Activated CD4-positive, alpha-beta T cell treated with anti-CD3 and anti-CD28 coated beads, Interleukin-2, amount 50 U/mL, for 1 hour (primary cell): Measurements from ENCODE around the gene NAPG.
"Not testable (repeated sequence)": the region's sequence is repeated elsewhere in the genome, so short reads cannot be mapped to it uniquely, and the experiment has no call there.

Experiments
- DNase-seq: peaks from one replicate; pipeline ENCODE4 v3.0.0-alpha.2; 2020

The NAPG gene

DNA sequence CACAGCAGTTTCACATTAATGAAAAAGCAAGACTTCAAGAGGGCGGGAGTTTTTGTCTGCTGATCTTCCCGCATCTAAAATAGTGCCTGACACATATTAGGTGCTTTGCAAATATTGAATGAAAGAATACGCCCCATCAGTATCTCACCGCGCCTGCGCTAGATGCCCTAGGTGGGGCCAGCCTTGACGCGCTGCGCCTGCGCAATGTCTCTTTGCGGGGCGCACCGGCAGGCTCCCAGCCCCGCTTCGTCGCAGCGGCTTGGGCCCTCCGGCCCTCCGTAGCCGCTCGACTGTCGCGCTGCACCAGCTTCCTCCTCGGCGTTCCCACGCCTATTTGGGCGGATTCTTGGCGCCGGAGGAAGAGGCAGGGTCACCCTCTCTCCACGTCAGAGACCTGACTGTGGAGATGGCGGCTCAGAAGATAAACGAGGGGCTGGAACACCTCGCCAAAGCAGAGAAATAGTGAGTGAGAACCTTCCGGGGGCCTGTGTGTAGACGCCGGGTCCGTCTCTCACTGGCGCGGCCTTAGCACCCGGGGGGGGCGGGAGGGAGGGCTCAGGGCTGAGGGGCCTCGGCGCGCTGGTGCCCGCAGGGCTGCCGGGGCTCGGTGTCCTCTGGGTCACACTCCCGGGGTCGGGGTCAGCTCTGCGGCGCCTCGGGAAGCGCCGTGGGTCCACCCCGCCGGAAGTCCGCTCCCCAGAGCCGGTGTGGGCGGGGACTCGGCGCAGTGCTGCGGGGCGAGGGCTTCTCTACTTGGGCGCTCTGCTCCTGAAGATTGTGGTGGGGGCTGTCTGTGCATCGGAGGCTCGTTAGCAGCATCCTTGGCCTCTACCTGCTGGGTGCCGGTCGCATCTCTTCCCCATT lies at the start of gene NAPG:
NAPG (plus strand) TSS at position 331 of the 864 bp plus-strand sequence; CDS start at position 407, 76 bp downstream.
- DNase-seq = peak; percentile 87

DNA sequence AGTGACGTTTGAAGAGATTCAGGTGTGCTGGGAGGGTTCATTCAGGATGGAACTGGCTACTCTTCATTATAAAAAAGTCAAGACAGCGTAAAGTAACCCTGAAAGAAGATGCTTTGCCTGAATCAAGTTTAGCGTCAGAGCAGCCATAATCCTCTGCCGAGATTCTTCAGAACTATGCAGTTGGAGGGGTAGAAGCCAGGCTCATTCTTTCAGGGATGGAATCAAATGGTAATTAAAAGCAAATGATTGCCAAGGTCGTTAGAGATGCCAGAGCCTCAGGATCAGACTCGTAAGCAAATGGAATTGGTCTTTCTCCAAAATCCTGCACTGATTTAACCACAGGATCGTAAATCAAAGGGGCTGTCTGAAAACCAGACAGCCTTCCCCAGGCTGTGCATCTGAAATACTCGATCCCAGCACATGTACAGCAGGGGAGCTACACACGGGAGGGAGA lies 49.5 kb upstream of the NAPG start:
- DNase-seq = no peak

DNA sequence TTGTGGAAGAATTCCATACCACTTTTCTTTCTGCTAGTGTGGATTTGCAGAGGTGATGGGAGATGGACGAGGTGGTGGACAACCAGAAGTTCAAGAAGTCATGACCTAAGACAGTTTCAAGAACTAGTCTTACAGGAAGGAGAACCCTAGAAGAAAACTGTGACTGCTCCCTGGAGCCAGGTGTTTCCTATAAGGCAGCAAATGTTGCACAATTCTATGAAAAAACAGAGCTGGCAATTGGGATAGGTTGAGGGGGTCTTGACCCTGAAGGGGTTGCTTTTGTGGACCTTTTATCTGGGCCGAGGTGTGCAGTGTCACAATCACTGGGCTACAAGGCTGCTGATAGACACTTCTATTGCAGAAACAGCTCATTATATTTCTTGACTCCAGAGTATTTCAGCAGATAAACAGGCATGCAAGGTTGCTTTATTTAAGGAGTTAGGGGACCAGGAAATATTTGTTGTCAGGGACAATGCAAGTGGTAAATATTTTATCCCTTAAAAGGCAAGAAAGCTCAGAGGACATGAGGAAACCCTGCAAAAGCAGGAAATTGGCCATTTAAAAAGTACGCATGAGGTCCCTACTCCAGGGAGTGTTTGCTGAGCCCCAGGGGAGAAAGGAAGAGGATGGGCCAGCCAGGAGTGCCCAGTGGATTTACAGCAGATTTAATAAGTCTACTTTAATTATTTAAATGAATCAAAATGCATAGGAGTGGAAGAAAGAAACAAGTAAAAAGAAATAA lies 48.5 kb upstream of the NAPG start:
- no peak for DNase-seq

DNA sequence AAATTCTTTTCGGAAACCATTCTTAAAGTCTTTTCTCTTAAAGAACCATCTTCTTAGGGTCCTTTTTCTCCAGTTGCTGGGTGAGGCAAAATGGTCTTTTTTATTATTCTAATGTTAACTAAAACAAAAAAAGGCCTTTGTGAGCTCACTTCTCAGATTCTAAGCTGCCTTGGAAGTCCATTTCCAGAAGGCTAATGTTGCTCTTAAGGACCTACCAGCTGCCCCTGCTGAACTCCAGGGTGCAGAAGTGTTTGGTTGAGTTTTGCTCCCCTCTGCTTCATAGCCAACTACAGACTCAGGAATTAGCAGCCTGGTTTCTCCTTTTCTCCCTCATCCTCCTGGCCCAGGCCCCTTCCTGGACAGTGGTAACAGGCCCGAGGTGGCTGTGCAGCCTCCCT lies 48.0 kb upstream of the NAPG start:
- DNase-seq = no peak

DNA sequence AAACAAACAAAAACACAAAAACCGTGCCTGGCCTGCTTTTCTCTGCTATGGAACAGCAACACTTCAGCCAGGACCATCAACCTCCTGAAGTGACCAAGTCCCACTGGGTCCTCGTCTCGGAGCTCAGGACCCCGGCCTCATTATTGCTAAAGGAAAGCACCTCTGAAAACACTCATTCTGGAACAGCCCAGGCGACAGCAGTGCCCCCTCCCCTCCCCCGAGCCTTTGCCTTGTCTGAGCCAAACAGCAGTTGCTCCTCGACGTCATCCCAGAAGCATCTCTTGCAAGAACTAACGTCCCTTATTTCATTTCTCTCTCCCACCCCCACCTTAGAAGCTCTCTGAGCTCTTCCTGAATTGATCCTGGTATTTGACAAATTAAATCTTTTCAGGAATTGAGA lies 44.0 kb upstream of the NAPG start:
- no peak for DNase-seq

DNA sequence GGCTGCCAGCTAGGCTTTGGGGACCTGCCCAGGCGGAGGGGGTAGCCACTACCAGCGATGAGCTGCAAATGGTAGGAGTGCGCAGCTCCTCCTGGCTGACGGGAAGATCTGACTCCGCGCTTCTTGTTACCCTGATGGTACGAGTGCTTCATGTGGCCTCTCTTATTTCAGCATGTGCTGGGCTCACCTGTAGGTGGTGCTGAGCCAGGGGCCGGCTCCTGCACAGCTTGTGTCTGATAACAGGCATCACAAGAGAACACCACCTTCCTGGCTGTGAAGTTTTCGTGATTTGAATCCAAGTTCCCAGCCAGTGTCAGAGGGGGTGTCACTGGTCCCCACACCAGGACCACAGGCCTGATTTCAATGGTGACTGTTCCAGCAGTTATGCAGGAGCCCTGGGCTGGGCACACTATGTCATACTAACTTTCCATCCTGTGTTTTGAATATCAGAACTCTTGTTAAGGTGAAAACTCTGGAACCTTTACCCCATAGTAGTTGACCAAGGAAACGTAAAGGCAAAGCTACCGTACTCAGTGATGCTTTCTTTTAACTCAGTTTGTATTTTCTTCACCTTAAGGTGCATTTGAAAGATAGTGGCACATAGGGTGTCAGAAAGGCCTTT lies 43.4 kb upstream of the NAPG start:
- no peak for DNase-seq

DNA sequence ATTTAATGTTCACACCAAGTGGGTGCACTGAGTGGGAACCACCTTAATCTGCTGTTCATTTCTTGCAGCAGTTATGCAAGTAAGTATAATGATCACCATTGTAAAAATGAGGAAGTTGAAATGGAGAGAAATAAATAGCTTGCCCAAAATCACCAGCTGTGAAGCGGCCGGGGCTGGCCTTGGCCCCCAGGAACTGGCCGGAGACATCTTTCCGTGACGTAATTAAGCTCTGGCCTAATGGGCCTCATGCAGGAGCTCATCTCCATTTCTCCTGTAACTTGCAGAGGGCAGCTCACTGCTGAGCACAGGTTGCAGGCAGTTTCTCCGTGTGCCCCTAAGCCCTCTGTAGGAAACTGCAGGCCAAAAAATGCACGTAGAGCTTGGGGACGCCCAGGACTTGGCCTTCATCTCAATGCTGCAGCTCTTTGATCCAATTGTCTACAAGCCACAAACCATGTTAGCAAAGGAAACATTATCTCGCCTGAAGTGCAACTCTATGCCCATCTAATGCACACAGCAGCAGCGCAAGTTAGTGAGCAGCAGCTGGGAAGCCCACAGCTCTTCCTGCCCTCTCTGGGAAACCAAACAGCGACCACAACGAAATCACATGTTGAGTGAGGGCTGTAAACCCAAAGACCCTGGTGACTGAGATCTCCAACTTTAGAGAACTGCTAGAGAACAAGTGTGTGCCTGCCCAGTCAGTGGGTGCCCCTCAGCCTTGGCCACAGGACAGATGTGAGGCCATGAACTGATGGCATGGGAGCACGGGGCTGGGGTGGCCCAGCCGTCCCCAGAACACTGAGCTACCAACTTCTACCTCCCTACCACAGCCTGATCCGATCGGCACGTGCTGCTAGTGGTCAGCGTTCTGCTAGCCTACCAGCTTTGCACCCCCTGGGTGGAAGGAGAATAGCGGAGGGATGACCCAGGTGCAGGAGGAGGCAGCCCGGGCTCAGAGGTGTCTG lies 42.6 kb upstream of the NAPG start:
- DNase-seq = no peak

DNA sequence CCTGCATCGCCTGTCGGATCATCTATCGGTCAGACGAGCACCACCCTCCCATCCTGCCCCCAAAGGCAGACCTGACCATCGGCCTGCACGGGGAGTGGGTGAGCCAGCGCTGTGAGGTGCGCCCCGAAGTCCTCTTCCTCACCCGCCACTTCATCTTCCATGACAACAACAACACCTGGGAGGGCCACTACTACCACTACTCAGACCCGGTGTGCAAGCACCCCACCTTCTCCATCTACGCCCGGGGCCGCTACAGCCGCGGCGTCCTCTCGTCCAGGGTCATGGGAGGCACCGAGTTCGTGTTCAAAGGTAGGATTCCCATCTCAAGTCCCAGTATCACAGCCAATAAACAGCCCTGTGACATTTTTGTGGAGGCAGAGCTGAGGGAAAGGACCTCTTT lies 40.4 kb upstream of the NAPG start:
- DNase-seq = no peak

DNA sequence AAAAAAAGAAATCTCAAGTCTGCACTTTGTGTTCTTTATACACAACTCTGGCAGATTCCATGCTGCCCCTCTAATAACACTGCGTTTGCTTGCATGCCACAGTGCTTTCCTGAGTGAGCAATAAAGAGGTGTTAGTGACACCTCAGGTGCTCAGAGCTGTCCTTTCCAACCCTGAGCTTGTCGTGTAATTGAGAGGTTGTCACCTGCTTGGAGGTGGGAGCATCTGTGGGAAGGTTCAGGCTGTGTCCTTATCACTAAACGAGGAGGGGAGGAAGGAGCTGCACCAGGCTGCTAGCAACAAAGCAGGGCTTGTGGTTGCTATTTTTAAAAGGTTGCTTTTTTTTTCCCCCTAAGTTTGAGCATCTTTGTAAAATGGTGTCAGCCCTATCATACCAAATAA lies 39.5 kb upstream of the NAPG start:
- no peak for DNase-seq

DNA sequence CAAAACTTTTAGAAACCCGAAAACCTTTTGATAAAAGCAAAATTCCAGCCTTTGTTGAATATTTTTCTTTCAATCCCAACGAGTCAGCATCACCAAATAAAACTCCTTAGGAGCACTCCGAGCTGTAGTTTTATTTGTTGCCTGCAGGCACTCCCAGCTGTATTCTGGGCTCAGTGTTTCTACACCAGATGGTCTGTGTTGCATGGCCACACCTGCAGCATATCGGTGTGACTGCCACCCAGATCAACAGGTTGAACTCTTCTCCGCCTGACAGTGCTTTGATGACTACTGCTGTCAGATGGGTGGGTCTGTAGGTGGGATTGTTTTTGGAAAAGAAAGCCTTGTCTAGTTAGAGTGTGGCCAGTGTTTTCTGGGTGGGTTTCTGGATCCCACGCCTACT lies 38.7 kb upstream of the NAPG start:
- no peak for DNase-seq

DNA sequence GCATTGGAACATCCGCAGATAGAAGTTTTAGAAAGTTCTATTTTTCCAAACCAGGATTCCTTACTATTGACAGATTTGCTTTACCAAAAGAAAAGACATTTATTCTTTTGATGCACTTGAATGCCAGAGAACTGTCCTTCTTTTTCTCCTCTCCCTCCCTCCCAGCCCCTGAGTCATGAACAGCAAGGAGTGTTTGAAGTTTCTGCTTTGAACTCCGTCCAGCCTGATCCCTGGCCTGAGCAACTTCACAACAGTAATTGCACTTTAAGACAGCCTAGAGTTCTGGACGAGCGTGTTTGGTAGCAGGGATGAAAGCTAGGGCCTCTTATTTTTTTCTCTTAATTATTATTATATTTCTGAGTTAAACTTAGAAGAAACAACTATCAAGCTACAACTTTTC lies 37.8 kb upstream of the NAPG start:
- DNase-seq = no peak

DNA sequence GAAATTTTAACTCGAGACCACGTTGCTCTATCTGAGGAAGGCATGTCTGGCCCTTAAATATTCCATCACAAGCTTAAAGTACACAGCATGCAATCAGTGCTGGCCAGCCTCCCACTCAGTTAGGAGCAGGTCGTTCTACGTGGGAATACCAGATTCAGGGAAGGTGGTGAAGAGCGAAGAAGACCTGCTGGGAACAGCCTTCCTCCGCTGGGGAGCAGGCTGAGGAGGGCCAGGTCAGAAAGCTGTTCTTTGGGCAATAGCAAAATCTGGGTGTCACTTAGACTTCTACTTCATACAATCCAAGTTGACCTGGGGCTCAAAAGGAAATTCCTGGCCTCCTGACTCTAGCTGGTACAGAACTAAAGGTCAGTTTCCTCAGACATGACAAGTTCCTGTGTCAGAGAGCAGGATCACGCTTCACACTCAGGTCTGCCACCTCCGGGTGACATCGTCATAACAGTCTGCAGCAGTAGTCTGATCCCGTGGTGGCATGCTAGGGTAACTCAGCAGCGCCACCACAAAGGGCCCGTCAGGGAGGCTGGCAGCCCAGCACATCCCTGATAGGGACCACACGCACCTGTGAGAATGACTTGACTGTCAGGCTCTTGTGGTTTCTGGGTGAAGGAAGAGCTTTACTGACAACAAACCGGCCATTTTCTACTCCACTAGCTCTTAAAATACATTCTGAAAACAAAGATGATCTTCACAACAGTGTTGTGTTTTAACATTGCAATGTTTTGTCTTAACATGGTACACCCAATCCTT lies 35.2 kb upstream of the NAPG start:
- DNase-seq = peak; percentile 42

DNA sequence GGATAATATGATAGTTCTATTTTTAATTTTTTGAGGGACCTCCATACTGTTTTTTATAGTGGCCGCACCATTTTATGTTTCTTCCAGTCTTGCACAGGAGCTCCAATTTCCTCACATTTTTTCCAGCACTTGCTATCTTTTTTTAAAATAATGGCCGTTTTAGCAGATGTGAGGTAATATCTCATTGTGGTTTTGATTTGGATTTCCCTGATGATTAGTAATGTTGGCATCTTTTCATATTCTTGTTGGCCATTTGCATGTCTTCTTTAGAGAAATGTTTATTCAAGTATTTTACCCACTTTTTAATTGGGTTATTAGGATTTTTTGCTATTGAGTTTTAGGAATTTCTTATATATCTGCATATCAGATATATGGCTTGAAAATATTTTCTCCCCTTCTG lies 29.9 kb upstream of the NAPG start:
- DNase-seq = no peak

DNA sequence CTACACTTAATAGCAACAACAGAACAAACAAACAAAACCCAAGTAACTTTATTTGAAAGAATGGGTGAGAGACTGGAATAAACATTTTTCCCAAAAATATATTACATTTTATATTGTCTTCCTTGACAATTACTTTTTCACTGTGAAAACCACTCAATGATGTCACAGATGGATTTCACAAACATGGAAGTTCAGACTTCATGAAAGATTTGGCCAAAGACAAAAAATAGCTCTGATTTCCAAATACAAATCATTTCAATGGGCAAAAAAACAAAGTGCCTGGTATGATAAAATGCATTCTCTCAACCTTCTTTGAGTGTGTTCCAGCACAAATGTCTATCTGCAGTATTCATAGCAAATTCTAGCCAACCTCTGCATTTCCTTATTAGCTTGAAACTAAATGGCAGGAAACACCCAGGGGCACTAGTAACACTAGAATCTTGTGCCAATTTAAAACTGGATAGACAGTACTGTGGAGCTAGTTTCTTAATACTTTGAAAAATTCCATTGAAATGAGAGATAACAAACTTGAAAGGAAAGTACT lies 28.5 kb upstream of the NAPG start:
- no peak for DNase-seq

DNA sequence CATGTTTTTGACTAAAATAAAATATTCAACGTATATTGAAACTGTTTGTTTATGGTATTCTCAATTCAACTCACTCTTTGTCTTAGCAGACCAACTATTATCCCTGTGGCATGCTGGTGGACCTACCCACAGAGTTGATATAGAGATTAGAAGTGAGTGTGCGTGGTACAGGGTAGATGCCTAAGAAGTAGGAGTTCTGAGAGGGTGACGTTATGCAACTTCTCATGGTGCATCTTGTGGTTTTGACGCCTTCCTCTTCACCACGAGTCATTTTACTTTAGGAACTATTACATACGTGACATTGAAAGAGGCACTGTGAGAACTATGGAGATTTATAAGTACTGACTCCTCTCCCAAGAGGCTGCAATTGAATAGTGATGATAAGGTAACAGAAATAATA lies 26.6 kb upstream of the NAPG start:
- no peak for DNase-seq

DNA sequence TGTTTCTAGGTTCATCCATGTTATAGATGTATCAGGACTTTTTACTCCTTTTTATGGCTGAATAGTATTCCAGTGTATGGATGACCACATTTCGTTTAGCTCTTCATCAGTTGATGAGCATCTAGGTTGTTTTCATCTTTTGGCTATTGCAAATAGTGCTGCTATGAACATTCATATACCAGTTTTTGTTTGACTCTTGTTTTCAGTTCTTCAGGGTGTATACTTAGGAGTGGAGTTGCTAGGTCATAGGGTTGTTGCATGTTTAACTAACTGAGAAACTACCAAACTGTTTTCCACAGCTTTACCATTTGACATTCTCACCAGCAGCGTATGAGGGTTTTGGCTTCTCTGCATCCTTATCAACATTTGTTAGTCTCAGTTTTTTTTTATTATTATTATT lies 25.8 kb upstream of the NAPG start:
- no peak for DNase-seq

DNA sequence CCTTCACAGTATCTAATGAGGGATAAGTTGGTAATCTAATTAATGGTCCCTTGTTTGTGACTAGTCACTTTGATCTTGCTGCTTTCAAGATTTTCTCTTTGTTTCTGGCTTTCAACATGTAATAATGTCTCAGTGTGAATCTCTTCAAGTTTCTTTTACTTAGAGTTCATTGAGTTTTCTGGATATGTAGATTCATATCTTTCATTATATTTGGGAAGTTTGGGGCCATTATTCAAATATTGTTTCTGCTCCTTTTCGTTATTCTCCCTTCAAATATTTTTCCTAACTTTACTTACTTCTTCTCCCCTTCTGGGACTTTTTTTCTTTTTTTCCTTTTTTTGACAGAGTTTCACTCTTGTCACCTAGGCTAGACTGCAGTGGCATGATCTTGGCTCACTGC lies 21.1 kb upstream of the NAPG start:
- no peak for DNase-seq

DNA sequence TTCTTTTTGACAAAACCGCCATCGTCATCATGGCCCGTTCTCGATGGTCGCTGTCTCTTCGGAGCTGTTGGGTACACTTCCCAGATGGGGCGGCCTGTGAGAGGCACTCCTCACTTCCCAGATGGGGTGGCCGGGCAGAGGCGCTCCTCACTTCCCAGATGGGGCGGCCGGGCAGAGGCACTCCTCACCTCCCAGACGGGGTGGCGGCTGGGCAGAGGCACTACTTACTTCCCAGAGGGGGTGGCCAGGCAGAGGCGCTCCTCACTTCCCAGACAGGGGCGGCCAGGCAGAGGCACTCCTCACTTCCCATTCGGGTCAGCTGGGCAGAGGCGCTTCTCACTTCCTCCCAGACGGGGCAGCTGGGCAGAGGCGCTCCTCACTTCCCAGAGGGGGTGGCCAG lies 19.9 kb upstream of the NAPG start:
- not testable (repeated sequence) for DNase-seq

DNA sequence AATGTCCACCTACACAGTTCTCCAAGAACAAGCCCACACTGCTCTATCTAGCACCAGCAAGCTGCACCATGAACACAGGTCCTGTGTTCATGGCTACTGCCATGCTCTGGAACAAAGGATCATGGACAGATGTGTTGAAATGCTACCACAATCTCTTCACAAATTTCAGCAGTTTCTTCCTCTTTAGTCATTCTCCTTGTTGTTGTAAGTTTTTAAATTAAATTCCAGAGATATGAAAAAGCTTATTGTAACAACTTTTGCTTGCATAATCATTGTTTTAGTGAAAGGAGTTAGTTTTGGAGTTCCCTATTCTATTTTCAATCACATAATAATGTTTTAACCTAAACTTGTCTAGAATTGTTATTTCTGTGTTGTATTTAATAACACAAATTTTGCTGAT lies 17.2 kb upstream of the NAPG start:
- DNase-seq = no peak

DNA sequence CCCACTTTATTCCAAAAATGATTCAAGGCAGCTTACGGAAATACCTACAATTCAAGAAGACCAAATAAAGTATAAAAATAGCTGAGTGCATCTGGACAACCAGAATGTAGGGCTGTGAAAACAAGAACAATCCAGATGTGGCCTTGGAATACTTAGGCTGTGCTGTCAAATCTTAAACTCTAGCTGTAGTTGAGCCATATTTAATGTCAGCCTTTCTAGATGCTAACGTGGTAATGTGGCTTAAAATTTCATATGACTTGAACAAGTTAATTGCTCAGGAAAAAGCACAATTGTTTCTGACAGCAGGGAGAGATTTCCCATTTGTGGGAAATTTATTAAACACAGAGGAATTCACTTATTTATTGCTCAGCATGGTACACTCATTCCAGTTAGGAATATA lies 14.6 kb upstream of the NAPG start:
- no peak for DNase-seq

DNA sequence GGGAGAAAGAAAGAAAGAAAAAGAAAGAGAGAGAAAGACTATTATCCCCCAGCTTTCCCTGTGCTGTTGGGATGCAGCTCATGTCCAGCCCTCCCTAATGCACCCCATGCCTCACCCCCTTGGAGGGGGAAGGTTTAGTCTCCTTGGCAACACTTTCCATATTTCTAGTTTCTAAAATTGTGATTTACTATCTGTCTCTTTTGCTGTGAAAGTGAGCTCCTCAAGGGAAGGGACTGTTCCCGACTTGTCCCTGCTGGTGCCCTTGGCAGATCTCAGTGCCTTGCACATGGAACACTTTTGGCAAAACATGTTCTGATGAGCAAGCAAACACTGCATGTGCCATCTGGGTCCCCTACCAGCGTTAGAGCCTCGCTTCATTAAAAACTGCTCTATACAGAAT lies 11.7 kb upstream of the NAPG start:
- no peak for DNase-seq

DNA sequence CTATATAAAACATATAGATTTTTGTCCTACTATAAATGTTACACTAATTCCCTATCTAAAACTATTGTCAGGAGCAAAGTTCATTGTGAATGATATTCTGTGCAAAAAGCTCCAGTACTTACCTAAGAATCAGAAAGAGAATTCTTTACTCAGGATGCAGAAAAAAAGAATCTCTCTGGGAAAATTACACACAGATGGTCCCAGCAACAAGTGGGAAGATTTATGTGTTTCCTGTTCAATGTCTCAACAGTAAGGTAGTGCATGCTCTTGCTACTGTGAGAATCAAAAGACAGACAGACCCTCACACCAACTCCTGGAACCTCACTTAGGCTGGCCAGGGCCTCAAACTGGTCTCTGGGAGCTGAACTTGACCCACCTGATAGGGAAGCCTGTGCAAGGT lies 11.2 kb upstream of the NAPG start:
- no peak for DNase-seq
